ENCODE results near the gene AKT1. TPM values are rescaled to one million over a fixed set of nuclear protein-coding genes. Genes with fewer than 3 reads are reported as not detected.
A peak's percentile ranks its signal among the peaks of the same experiment; 100 is the strongest.

Gene AKT1
- polyA plus RNA-seq, 6 donors from 2014 or later, result 6.3 to 22.0 (median 14.1) TPM

DNA sequence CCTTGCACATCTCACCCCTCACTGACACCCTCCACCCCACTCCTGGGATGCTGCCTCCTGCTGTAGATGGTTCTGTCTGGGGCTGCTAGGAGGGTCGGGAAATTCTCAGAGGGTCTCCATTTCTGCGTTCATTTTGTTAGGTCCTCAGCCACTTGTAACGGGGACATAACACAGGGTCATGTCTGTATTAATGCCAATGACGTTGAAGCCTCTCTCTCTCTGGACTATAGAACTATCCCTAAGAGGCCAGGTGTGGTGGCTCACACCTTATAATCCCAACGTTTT is 28.0 kb downstream of the AKT1 start:
- H3K36me3 Mint-ChIP-seq, result peaks cover 0 to 16% of the 10 kb centered on the region in 2 donors
- no peaks in the 10 kb centered on the region for H3K27me3 Mint-ChIP-seq
- DNase-seq (no peak), ATAC-seq (ENCODE audit: low read depth in 2 of 2) (no peak)
- no peak overlapping the region for H3K27ac Mint-ChIP-seq
- H3K4me3 Mint-ChIP-seq, result no peak overlapping the region
- H3K9me3 Mint-ChIP-seq, result peaks cover 0 to 7% (median 0%) of the 10 kb centered on the region in 7 donors
- H3K4me1 Mint-ChIP-seq, result peaks cover 6 to 14% (median 10%) of the 10 kb centered on the region in 3 donors

DNA sequence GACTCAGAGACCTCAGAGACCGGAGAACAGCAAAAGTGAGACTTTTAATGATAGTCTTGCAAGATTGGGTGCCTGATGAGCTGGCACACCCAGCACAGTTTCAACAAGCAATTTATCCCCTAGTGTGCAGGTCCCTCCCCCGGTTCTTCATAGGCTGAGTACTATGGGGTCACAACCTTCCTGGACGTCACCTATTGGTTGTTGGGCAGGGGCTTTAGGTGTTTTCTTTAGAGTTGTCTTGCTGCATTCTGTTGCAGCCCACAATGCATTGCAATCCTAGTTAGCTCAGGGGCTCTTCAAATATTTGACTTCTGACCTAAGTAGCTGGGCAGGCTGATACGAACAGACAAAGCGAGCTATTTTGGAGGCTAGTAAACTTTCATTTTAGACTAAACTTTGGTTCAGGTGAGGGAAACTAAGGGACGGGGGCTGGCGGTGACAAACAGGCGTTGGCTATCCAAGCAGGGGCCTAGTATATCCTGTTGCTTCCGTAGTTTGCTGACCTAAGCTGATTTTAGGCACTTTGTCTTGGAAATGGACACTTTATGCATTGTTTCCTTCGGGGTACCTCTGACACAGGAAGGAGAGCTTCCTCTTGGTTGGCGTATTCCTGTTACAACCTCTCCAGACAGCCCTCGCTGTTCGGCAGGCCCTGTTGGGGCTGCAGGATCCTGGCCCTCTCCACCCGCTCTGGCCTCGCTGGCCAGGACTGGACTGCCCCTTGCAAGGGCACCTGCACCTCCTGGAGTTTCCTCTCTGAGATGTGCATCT is 28.5 kb downstream of the AKT1 start:
- H3K27ac Mint-ChIP-seq, result peak overlapping the region in 1 of 6 donors; percentile 21

DNA sequence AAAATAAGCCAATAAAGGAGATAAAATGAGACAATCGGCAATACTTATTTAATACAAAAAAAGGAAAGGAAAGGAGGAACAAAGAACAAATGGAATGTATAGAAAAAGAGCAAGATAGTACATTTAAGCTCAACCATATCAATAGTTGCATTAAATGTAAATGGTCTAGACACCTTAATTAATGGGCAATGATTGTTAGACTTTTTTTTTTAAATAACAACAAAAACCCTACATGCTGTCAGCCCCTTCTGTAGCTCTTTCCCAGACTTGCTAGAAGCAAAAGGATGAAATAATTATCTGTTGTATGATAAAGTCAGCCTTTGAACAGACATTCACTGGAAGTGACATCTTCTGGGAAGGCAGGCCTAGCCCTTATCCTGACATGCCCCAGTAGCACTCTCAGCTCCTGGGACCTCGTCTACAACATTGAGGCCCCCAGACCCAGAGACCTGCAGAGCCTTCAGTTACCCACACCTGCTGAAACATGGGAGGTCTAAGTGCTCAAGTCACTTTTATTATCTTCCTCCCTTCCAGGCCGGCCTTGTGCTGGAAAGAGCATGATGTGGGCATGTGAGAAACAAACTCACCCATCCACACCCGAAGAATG is 29.2 kb downstream of the AKT1 start:
- Mint-ChIP-seq H3K27ac (peak overlapping the region in 1 of 6 donors; percentile 64), H3K9me3 (peaks cover 0 to 7% (median 0%) of the 10 kb centered on the region in 7 donors)

More for the DNA sequence above, 28.5 kb downstream of the AKT1 start:
- Mint-ChIP-seq H3K4me1 (peaks cover 9 to 18% (median 10%) of the 10 kb centered on the region in 3 donors), H3K27me3 (no peaks in the 10 kb centered on the region), H3K36me3 (peaks cover 4 to 16% of the 10 kb centered on the region in 2 donors), H3K9me3 (peaks cover 0 to 7% (median 0%) of the 10 kb centered on the region in 7 donors), H3K4me3 (no peak overlapping the region)
- DNase-seq (no peak), ATAC-seq (ENCODE audit: low read depth in 2 of 2) (no peak)

DNA sequence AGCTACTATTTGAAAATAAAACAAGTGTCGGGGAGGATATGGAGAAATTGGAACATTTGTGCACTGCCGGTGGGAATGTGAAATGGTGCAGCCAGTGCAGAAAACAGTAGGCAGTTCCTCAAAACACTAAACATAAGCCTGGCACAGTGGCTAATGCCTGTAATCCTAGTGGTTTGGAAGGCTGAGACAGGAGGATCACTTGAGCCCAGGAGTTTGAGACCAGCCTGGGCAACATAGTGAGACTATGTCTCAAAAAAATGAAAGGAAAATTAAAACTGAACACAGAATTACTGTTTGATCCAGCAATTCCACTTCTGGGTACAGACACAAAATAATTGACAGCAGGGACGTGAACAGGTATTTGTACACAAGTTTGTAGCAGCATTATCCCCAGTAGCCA is 30.0 kb downstream of the AKT1 start:
- Mint-ChIP-seq H3K4me1 (peaks cover 8 to 21% (median 19%) of the 10 kb centered on the region in 3 donors), H3K27me3 (no peaks in the 10 kb centered on the region), H3K4me3 (no peak overlapping the region), H3K27ac (peak overlapping the region in 1 of 6 donors; percentile 13), H3K36me3 (peaks cover 10 to 20% of the 10 kb centered on the region in 2 donors), H3K9me3 (peaks cover 0 to 7% (median 0%) of the 10 kb centered on the region in 7 donors)
- ATAC-seq (ENCODE audit: low read depth in 2 of 2), result no peak
- no peak for DNase-seq

More for the DNA sequence above, 29.2 kb downstream of the AKT1 start:
- Mint-ChIP-seq H3K4me3 (no peak overlapping the region), H3K36me3 (peaks cover 8 to 18% of the 10 kb centered on the region in 2 donors), H3K27me3 (no peaks in the 10 kb centered on the region), H3K4me1 (peaks cover 8 to 19% (median 11%) of the 10 kb centered on the region in 3 donors)
- no peak for ATAC-seq (ENCODE audit: low read depth in 2 of 2)
- DNase-seq, result no peak

DNA sequence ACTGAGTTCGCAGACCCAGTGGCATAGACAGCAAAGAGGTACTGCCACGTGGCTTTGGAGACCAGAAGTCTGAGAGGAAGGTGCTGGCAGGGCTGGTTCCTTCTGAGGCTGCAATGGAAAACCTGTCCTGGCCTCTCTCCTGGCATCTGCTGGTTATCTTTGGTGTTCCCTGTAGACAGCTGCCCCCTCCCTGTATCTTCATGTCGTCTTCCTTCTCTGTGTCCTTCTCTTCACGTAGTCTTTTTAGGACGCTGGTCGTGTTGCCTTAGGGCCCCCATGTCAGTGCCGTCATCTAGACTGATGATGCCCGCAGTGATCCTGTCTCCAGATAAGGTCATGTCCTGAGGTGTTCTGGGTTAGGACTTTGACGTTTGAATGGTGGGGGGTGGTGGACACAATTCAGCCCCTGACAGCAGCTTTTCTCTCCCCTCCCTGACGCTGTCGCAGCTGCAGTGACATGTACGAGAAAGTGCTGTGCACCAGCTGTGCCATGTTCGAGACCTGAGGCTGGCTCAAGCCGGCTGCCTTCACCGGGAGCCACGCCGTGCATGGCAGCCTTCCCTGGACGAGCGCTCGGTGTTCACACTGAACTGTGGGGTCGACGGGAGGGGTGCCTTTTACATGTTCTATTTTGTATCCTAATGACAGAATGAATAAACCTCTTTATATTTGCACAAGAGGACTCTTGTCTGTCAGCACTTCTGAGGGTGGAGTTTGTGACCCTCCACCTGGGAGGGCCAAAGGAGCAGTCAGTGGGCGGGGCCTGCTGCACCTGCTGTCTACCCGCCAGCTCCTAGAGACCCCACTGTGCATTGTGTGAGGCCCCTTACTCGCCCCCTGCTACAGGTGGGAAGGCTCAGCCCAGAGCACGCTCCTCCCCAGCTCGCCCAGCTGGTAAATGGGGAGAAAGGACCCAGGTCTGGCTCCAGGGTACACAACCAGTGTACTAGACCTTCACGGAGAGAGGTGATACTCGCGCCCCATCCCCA is 36.3 kb downstream of the AKT1 start:
- peak overlapping the region in 2 of 8 donors; percentile 15 to 59 for H3K4me3 Mint-ChIP-seq
- DNase-seq (no peak), ATAC-seq (ENCODE audit: low read depth in 2 of 2) (no peak)
- peaks cover 29 to 39% (median 35%) of the 10 kb centered on the region in 3 donors for H3K4me1 Mint-ChIP-seq
- no peaks in the 10 kb centered on the region for H3K9me3 Mint-ChIP-seq
- peak overlapping the region in 2 of 6 donors; percentile 28 to 62 for H3K27ac Mint-ChIP-seq
- no peaks in the 10 kb centered on the region for H3K27me3 Mint-ChIP-seq
- H3K36me3 Mint-ChIP-seq, result peaks cover 10 to 28% of the 10 kb centered on the region in 2 donors

DNA sequence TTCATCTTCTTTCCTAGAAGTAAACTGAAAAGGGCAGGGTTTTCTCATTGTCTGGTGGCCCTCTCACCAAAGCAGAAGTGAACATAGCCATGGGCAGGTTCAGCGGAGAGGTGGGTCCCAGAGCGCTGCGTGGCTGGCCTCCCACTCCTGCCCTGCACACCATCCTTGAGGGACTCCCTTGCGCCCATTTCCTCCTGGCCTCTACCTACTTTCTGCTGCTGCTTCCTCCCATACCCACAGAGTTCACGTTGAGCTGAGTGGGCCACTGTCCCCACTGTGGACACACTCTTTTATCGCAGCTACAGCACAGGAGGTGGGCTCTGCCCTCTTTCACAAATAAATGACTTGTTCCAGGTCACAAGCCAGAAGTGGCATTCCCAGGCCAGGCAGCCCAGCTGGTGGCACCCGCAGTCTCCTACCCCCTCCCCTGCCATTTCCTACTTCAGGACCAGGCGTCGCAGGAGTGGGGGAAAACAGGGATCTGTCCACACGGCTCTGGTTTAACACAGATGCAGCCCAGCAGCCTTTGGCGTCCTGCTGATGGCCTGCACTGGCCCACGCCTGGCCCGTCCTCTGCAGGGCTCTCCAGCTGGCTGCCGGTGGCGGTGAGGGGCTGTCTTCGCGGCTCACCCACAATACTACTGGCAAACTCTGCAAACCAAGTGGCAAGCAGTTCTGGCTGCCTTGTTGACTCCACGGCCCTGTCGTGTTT is 37.7 kb downstream of the AKT1 start:
- H3K4me1 Mint-ChIP-seq, result peaks cover 41 to 51% (median 46%) of the 10 kb centered on the region in 3 donors
- no peak for DNase-seq

DNA sequence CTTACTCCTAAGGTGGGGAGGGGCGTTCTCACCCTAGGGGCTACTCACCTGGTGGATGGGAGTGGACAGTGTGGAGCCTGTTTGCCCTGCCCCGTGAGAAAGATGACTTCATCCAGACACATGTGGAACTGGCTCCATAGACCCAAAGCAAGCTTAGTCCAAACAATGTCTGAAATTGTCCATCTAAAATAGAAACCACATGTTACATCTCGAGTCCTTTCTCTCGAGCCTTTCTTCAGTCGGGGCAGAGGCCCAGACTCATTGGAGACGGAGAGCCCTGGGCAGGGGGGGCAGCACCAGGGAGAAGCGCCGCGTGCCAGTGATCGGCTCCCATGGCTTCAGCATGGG is 38.3 kb downstream of the AKT1 start:
- Mint-ChIP-seq H3K4me3 (peak overlapping the region in 1 of 8 donors; percentile 15), H3K27ac (peak overlapping the region in 1 of 6 donors; percentile 60), H3K27me3 (no peaks in the 10 kb centered on the region), H3K4me1 (peaks cover 41 to 49% (median 46%) of the 10 kb centered on the region in 3 donors), H3K9me3 (no peaks in the 10 kb centered on the region), H3K36me3 (peaks cover 8 to 24% of the 10 kb centered on the region in 2 donors)
- DNase-seq (no peak), ATAC-seq (ENCODE audit: low read depth in 2 of 2) (no peak)

More for the DNA sequence above, 37.7 kb downstream of the AKT1 start:
- H3K9me3 Mint-ChIP-seq, result no peaks in the 10 kb centered on the region
- no peak overlapping the region for H3K27ac Mint-ChIP-seq
- H3K27me3 Mint-ChIP-seq, result no peaks in the 10 kb centered on the region
- peak overlapping the region in 1 of 8 donors; percentile 59 for H3K4me3 Mint-ChIP-seq
- peaks cover 10 to 28% of the 10 kb centered on the region in 2 donors for H3K36me3 Mint-ChIP-seq
- no peak for ATAC-seq (ENCODE audit: low read depth in 2 of 2)

DNA sequence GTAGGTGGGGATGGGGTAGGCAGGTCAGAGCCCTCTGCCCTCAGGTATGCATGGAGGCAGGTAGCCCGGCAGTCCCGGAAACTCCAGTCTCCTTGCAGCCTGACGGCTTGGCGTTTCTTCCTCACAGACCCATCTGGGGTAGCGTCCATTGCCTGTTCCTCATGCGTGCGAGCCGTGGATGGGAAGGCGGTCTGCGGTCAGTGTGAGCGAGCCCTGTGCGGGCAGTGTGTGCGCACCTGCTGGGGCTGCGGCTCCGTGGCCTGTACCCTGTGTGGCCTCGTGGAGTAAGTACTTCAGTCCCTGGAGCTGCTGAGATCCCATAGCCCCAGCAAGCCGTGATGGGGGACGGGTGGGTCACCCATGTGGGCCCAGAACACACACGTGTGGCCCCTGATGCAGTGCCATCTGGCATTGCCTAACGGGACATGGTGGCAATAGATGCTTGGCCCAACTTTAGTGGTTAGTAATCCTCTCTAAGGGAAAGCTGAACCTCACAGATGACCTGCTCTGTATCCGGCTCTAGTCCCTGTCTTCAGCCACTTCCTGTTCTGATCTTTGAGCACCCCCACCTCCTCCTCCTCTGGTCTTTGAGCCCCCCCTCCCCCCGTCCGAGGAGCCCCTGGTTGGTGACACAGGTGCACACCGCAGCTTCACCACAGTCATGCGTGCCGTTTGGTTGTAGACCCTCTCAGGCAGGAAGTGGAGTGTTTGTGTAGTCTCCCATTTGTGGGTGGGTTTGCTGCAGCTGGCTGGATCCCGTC is 38.9 kb downstream of the AKT1 start:
- Mint-ChIP-seq H3K36me3 (peaks cover 5 to 19% of the 10 kb centered on the region in 2 donors), H3K27ac (peak overlapping the region in 1 of 6 donors; percentile 60), H3K9me3 (no peaks in the 10 kb centered on the region), H3K4me3 (peak overlapping the region in 4 of 8 donors; percentile 9 to 51 (median 30)), H3K4me1 (peaks cover 41 to 46% (median 43%) of the 10 kb centered on the region in 3 donors), H3K27me3 (no peaks in the 10 kb centered on the region)
- ATAC-seq (ENCODE audit: low read depth in 2 of 2) (no peak), DNase-seq (no peak)

DNA sequence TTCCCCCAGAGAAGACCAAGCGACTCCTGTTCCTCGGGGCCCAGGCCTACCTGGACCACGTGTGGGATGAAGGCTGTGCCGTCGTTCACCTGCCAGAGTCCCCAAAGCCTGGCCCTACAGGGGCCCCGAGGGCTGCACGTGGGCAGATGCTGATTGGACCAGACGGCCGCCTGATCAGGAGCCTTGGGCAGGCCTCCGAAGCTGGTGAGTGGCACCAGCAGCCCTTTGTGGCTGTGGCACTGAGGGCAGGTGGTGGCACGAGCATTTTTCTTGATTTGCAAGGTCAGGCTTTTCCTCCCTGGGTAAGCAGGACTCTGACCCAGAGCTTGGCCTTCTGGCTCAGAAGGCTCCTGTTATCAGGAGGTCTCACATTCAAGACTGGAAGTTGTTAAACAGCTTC is 39.9 kb downstream of the AKT1 start:
- ATAC-seq (ENCODE audit: low read depth in 2 of 2) (no peak), DNase-seq (no peak)
- Mint-ChIP-seq H3K36me3 (peaks cover 0 to 9% of the 10 kb centered on the region in 2 donors), H3K27me3 (no peaks in the 10 kb centered on the region), H3K27ac (peak overlapping the region in 1 of 6 donors; percentile 12), H3K4me3 (peak overlapping the region in 2 of 8 donors; percentile 55 to 94), H3K4me1 (peaks cover 35 to 45% (median 41%) of the 10 kb centered on the region in 3 donors), H3K9me3 (no peaks in the 10 kb centered on the region)

DNA sequence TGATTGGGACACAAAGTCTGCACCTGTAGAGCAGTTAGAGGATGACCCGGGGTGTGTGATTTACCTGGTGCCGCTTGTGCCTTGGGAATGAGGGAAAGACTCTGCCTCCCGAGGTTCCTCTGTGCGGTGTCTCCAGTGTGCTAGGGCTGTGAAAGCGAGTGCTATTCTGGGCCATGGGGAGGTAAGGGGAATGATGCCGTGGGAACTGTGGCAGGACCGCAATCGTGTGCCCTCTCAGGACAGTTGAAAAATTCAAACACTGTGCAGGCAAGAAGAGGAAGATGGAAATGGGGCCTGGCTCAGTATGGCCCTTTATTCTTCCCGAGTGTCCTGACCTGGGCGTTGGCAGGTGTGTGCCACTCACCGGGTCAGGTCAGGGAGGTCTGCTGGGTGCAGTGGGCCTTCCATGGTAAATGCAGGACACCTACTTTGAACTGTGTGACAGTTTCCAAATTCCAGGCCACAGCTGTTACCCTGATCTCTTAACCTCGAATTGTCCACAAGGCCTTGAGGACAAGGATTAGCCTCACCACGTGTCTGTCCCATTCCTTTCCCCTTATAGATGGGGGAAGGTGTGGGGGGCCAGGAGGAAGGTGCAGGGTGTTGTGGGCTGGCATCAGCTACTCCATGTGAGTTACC is 41.2 kb downstream of the AKT1 start:
- peak overlapping the region; percentile 7 to 93 (median 83) for H3K27ac Mint-ChIP-seq
- H3K4me3 Mint-ChIP-seq, result peak overlapping the region; percentile 87 to 96 (median 94)
- no peaks in the 10 kb centered on the region for H3K9me3 Mint-ChIP-seq
- H3K4me1 Mint-ChIP-seq, result peaks cover 26 to 46% (median 42%) of the 10 kb centered on the region in 3 donors
- no peak for ATAC-seq (ENCODE audit: low read depth in 2 of 2)
- no peaks in the 10 kb centered on the region for H3K27me3 Mint-ChIP-seq
- peaks cover 0 to 8% of the 10 kb centered on the region in 2 donors for H3K36me3 Mint-ChIP-seq
- no peak for DNase-seq

DNA sequence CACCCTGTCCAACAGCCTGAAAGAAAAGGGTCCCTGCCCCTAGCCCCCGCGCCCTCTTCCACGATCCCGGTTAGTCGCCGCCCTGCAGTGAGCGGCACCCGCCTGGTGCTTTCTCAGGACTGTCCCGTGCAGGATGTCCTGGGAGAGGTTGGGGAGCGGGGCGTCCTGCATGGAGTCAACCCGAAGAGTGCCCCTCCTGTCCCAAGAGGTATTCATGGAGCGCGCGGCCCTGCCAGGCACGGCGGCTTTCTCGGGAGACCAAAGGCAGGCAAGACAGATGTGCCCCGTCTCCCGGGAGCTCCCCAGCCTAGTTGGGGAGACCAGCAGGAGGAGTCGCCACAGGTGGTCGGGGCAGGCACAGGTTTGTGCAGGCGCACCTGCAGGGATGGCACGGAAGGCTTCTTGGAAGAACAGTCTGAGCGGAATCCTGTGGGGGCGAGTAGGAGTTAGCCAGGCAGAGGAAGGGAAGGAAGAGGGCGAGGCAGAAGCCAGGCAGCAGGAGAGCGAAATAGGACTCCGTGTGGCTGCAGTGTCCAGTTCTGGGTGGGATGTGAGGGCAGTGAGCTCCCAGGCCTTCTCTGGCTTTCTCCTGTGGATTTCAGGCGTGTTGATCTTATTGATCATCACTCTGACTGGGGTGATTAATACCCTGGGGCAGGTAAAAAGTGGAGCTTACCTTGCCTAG is 41.9 kb downstream of the AKT1 start:
- no peaks in the 10 kb centered on the region for H3K27me3 Mint-ChIP-seq
- H3K4me3 Mint-ChIP-seq, result peak overlapping the region; percentile 87 to 96 (median 94)
- ATAC-seq (ENCODE audit: low read depth in 2 of 2), result no peak
- H3K27ac Mint-ChIP-seq, result peak overlapping the region; percentile 51 to 93 (median 90)
- H3K4me1 Mint-ChIP-seq, result peaks cover 30 to 53% (median 49%) of the 10 kb centered on the region in 3 donors
- H3K36me3 Mint-ChIP-seq, result peaks cover 0 to 8% of the 10 kb centered on the region in 2 donors
- no peak for DNase-seq
- H3K9me3 Mint-ChIP-seq, result no peaks in the 10 kb centered on the region

Data from naive B cell (primary cell).